Activated T-cell treated with anti-CD3 and anti-CD28 coated beads, Interleukin-2, amount 50 U/mL, for 48 hours (primary cell): ENCODE measurements around the gene MTHFR.

Experiments
- DNase-seq, 2 experiments: peaks; one replicate each; pipeline ENCODE4 v3.0.0-alpha.2; 2020

The MTHFR gene

DNA sequence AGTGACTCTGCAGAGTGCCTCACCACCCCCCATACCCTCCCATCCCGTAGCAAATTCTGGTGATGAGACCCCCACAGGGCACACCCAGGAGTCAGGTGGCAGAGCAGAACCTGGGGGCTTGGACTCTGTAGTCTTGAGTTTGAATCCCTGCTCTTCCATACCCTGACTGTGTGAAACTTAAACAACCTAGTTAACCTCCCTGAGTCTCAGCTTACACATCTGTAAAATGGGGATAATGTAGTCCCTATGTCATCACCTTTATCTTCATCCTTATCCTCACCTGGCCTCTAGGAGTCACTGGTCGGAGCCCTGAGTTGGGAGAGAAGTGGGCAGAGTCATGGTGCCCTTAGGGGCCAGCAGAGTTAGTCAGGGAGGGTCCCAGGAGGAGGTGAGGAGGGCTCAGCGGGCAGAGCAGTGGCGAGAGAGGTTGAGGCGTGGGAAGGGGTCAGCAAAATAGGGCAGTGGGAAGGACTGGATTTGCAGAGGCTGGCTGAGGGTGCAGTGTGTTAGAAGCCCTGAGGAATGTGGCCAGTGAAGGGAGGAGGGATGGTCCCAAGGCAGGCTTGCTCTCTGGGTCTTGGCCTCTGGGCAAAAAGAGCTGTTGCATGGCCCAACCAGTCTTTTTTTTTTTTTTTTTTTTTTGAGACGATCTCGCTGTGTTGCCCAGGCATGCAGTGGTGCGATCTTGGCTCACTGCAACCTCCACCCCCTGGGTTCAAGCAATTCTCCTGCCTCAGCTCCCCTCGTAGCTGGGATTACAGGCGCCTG is 25.2 kb downstream of the MTHFR start:
- DNase-seq, result no peak

DNA sequence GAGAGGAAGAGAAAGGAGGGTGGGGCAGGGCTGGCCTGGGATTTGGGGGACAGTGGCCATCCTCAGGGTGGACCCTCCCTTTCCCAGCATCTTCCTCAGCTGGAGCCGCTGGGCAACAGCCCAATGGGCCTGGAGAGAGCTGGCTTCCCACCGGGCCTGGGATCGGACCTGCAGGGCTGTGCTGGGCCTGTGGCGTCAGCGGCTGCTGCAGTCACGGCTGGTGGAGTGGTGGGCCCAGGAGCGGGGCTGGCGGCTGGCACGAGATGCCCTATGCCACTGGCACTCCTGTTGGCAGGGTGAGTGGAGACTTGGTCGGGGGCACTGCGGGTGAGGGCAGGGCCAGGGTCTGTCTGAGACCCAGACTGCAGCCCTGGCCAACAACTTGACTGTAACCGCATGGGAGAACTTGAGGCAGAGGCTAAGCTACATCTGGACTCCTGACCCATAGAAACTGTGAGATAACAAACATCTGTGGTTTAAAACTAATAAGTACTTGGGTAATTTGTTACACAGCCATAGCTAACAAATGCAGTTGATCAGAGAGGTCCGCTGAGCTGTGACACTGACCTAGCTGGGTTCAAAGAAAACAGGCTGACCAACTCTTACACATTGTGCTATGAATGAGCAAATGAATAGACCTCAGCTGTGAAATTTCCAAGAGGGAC is 25.9 kb downstream of the MTHFR start:
- DNase-seq, result no peak

- no peak for DNase-seq
Measured at GRCh38 chr1:11778844-11779623, 26.7 kb downstream of the MTHFR start.

DNA sequence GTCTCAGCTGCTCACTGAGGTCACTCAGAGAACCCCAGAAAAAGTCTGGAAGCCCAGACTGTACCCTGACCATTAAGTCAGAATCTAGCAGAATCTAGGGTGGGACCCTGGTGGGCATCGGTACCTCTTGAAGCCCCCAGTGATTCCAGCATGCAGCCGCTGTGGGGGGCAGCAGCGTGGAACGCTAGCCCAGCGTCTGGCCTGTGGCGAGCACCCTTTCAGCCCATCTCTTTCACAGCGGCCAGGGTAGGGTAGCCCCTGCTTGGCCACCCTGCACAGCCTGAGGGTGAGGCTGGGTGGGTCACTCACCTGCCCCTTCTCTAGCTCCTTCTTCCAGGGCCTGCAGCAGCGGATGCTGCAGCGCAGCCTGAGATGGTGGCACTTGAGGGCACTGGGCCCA is 27.4 kb downstream of the MTHFR start:
- DNase-seq, result no peak

DNA sequence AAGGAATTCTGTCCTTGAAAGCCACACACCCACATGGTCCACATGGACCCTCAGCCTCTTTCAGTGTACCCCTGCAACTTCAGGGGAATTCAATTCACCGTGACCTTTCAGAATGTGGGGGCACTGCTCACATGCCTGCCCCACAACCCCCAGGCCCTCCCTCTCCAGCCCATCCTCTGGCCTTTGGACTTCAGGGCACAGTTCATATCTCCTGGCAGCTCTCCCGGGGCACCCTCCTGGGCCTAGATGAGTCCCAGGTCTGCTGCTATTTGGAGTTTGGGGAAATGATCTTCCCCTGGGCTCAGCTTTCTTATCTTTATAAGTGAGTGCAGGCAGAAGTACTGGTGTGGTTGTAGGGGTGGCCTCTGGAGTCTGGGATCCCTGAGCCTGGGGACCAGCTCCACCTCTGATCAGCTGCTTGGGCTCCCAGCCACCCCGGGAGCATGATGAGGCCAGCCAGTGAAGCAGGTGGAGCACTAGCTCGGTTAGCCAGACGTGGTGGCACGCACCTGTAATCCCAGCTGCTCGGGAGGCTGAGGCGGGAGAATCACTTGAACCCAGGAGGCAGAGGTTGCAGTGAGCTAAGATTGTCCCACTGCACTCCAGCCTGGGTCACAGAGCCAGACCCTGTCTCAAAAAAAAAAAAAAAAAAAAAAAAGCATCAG is 28.0 kb downstream of the MTHFR start:
- DNase-seq, result no peak

DNA sequence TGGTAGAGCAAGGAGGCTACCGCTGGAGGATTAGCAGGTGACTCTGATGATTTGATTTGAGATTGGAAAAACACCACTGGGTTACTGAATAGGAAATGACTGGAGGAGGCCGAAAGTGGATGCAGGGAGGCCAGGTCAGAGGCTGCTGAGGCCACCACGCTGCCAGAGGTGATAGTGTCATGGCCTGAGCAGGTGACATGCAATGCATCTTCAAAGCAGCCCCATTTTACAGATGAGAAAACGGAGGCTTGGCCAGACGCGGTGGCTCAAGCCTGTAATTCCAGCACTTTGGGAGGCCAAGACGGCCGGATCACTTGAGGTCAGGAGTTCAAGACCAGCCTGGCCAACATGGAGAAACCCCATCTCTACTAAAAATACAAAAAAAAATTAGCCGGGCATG is 31.0 kb downstream of the MTHFR start:
- no peak for DNase-seq

DNA sequence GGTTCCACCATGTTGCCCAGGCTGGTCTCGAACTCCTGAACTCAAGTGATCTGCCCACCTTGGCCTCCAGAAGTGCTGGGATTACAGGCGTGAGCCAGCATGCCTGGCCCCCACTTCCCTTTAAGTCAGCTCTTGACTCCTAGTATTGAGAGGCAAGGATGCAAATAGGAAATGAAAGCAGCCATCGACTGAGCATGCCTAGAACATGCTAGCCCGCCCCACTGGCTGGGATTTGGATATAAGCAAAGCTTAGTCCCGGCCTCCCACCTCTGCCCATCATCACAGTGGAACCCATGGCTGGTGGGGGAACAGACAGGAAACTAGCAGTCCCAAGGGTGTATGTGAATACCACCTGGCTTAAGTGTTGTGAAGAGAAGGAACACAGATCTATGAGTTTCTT is 33.3 kb downstream of the MTHFR start:
- DNase-seq, result no peak

DNA sequence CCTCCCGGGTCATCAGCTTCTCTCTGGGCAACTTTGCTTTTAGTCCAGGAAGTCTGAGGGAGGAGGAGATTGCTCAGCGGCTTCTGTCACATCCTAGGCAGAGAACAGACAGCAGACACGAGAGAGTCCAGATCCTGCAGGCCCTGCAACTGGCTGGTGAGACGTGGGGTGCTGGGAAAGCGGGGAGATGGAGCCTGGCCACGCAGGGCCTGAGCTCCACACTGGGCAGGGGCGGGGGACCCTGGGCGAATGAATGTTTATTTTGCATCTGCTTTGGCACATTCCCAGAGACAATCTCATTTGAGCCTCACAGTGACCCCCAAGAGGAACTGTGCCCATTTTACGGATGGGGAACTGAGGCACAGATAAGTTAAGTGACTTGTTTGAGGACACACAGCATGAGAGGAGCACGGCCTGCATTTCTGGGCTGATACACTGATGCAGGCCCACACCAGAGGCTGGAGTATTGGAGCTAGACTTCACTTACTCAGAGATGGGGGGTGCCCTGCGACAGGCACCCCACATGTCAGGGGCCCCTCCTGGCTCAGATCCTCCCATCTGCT is 34.2 kb downstream of the MTHFR start:
- DNase-seq, result no peak

DNA sequence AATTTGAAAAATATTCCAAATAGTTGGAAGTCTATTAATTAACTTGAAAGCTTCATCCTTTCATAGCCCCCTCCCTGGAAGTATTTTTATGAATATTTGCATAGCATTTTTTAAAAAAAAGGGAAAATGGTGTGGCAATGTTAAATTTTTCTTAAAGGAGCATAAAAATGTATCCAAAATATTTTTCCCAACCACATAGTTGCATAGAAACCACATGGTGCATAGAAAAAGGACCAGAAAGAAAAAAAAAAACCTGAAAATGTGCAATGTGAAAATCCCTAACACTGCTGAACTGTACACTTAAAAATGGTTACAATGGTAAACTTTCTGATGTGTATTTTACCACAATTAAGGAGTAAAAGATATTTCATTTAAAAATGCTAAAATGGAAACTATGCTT is 35.8 kb downstream of the MTHFR start:
- no peak for DNase-seq

GRCh38 chr1:11769274-11769673 is 36.5 kb downstream of the MTHFR start:
- no peak for DNase-seq

DNA sequence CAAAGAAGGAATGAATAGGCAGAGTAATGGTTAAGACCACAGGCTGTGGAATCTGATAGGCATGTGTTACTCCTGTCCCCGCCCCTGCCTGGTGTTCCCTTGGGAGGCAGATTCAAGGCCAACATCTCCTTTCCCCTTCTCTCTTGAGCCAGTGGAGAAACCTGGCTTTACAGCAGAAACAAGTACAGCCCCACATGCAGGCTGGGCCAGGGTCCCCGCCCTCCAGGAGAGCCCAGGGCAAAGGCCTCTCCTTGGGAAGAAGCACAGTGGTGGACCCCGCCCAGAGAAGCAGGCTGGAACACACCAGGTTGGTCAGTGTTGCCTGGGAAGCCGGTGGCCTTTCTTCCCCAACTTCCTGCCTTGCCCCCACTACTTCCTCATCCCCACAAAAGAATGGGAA is 36.9 kb downstream of the MTHFR start:
- no peak for DNase-seq

GRCh38 chr1:11767922-11768704 is 37.7 kb downstream of the MTHFR start:
- no peak for DNase-seq

GRCh38 chr1:11766429-11766776 is 39.4 kb downstream of the MTHFR start:
- DNase-seq, result no peak

GRCh38 chr1:11765661-11766428 is 39.9 kb downstream of the MTHFR start:
- no peak for DNase-seq

GRCh38 chr1:11764519-11764918 is 41.2 kb downstream of the MTHFR start:
- DNase-seq, result no peak

GRCh38 chr1:11764115-11764514 is 41.6 kb downstream of the MTHFR start:
- no peak for DNase-seq

DNA sequence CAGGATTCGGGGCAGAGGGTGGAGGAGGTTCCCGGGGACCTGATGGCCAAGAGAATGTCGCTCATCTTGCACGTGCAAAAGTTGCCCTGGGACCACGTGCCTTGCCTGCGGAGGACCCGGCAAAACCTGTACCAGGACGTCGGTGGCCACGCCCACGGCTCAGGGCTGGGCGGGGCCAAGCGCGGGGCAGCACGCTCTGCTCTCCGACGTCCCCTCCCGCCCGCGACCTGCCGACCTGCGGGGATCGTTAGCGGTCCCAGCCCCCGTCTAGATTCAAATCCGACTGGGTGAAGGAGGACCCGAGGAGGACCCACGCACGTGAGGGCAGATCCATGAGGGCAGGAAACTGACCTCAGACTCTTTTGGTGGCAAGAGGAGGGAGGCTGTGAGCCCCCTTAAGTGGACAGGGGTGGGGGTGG is 43.8 kb downstream of the MTHFR start, which contains the start of gene C1orf167:
Gene C1orf167, plus strand, starts transcription at position 206 of the 419 bp plus-strand sequence. CDS start 2,208 bp downstream, outside the sequence.
- peak; percentile 51 to 58 for DNase-seq

DNA sequence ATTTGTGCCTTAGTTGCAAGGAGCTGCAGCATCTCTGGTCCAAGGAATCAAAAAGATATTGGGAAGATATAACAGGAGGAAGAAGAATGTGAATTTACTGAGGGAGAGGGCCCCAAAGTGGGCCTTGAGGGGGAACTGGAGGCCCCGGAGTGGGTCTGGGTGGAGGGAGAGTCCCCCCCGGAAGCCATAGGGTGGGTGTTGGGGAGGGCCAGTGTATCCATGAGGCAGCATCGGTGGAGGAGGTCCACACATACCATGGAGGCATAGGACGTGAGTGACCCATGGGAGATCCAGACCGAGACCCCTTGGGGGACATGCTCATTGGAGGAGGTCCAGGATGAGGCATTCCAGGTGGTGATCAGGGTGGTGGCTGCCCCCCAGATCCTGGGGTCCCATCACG is 44.5 kb downstream of the MTHFR start:
- no peak for DNase-seq

GRCh38 chr1:11759791-11760190 is 46.0 kb downstream of the MTHFR start:
- no peak for DNase-seq

DNA sequence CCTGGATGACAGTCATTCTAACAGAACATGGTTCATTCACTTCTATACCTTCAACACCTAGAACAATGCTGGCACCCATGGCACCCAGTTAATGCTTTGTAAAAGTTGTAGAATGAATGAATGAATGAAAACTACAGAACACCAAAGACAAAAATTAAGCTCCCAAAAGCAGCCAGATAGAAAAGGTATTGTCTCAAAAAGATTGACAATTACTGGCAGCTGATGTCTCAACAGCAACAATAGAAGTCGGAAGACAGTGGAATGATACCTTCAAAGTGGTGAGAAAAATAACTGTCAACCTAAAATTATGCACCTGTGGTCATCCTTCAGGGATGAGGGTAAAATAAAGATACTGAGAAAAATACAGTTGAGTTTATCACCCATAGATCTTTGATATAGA is 48.7 kb downstream of the MTHFR start:
- DNase-seq, result no peak

DNA sequence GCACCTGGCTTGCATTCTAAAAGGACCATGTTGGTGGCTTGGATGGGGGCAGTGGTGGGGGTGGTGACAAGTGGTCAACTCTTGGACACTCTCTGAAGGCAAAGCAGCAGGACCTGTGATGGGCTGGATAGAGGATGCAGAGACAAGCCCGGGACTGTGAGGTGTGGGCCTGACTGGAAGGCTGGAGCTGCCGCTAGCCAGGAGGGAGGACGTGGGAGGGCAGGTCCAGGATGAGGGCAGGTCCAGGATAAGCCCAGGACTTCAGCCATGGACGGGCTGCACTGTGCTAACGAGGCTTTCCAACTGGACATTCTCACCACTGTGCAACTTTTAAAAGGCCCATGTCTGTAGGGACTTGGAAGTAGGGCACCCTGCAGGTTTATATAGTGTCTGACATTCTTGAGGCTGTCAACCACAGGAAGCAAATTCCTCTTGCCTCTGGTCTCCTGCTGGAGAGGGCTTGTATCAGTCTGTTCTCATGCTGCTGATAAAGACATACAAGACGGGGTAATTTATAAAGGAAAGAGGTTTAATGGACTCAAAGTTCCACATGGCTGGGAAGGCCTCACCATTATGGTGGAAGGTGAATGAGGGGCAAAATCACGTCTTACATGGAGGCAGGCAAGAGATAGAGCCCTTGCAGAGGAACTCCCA is 52.1 kb downstream of the MTHFR start:
- no peak for DNase-seq
